Measurements from ENCODE around the gene NAT14.

The NAT14 gene

DNA sequence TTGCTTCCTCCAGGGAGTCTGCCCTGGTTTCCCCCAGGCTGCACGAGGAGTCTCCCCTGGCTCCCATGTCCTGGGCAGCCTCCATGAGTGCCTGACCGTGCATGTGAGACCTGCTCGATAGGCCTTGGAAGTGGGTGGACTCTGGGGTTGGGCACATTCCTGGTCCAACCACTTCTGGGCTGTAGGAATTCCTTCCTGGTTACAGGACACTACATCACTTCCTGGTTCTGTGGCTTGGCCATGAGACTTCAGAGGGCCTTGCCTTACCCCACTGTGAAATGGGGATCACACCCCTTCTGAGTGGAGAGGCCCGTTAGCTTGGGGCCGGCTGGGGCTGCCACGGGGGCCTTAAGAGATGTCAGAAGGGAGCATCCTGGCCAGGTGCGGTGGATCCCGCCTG, 12.5 kb upstream of the NAT14 start:
- no peak for DNase-seq

DNA sequence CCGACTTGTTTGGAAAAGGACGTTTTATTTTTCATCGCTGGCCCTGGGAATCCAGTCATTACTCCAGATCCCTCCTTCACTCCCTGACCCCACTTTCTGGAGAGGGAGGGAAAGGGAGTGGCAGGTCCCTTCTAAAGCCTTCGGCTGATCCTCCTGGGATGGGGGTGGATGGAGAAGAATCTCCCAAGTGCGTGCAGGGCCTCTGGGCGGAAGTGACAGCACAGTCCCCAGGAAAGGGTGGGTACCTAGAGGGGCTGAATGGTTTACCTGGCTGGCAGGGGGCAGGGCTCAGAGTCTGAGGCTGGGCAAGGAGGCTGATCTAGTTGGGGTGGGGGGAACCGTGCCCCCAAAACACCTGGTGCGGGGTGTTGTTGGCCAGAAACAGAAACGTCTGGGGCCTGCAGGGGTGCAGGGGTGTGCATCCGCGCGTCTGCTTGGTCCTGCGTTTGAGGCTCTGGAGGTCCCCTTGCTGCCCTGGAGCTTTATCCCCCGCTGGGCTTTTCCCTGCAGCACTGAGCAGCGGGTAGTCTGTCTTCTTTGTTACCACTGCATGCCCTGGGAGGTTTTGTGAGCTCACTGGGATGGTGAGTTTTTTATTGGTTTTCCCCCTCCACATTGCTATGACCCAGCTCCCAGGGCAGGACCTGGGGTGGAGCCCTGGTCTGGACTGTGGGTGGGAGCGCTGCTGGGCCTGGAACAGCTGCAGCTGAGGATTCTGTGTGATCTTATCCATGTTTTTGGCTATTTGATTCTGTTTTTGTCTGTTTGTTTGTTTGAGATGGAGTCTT, 11.6 kb upstream of the NAT14 start:
- peak; percentile 33 for DNase-seq

DNA sequence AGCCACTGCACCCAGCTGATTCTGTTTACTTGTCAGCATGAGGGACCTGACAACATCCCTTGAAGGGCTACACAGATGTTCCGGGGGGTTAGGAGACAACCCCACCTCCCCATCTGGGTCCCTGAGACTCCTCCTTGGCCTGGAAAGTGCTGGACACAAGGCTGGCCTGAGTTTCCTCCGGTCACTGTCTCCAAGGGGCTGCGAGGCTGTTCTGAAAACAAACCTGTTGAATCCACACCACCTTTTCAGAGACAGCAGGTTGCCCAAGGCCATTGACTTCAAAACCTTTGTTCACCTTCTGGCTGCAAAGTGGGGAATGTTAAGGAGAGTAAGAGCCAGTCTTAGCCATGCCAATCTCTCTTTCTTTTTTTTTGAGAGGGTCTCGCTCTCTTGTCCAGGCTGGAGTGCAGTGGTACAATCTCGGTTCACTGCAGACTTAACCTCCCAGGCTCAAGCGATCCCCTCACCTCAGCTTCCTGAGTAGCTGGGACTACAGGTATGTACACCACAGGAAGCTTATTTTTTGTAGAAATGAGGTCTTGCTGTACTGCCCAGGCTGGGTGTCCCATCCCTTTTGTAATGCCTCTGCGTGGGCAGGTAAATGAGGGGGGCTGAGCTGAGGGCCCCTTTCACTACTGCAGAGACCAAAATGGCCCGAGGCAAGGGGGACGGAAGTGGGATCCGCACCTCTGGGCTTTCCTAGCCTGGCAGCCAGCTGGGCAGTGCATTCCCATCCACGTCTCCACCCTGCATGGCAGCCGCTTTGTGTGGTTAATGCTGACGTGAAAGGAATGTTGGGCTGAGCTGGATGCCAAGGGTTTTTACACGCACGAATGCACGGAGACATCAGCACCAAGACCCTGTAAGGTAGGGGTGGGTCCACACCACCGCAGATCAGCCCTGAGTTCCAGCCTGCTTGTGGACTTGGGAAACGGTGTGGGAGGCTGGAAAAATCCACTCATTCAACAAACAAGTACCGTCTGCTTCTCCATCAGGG, 10.4 kb upstream of the NAT14 start:
- peak; percentile 34 for DNase-seq

DNA sequence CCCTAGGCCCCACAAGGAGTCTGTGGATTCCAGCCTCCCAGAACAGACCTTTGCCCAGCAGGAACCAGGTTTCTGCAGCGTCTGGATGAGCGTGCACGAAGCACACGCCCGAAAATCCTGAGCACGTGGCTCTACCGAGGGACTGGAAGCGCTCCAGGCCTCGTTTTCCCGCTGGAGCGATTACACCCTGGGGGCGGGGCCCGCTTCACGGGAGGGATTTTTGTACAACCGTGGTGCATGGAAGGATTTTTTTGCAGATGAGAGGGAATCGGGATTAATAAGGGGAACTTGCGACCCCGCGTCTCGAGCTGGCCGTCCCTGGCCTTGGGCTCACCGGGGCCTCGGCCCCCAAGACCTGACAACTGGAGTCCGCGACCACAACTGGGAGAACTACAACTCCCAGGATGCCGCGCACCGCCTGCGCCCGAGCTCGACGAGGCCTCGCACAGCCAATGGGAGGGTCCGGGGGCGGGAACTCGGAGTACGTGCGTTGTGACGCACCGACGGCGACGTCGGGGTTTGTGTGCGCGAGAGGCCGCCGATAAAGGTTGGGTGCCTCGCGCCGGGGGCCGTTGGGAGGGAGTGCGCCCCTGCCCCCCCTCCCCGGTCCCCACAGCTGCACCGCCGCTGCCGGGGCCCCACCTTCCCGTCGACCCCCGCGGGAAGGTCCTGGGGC, 8.8 kb upstream of the NAT14 start, which contains the start of gene ZNF628:
Gene ZNF628 (plus strand): TSS at position 518 of the 676 bp plus-strand sequence. CDS start 3,294 bp downstream, outside the sequence.
- DNase-seq = peak; percentile 99

DNA sequence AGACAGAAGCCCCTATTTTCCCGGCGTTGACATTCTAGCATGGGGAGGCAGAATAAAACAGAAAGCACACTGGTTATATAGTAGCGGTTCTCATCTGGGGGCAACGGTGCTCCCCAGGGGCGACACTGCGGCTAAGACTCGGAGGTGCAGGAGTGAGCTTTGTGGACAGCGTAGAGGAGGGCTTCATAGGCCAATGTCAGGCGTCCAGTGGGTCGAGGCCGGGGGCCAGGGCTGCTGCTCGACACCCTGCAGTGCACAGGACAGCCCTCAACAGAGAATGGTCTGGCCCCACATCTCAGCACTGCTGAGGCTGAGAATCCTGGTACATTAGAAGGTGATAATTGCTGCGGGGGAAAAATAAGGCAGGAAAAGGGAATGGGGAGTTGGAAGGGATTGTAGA, 7.1 kb upstream of the NAT14 start:
- peak; percentile 32 for DNase-seq

DNA sequence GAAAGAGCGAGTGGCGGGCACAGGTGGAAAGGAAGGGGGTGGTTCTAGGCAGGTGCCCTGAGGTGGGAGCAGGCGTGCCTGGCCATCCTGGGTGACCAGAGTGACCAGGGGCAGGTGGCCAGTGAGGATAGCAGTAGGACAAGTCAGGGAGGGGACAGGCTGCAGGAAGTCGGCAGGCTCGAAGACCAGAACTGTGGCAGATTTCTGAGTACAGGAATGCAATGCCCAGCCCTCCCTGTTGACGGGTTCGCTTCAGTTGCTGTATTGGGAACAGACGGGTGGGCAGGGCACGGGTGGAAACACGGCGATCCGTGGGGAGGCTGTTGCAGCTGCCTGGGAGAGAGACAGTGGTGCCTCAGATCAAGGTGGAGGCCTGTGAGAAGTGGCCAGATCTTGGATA, 6.6 kb upstream of the NAT14 start:
- no peak for DNase-seq

DNA sequence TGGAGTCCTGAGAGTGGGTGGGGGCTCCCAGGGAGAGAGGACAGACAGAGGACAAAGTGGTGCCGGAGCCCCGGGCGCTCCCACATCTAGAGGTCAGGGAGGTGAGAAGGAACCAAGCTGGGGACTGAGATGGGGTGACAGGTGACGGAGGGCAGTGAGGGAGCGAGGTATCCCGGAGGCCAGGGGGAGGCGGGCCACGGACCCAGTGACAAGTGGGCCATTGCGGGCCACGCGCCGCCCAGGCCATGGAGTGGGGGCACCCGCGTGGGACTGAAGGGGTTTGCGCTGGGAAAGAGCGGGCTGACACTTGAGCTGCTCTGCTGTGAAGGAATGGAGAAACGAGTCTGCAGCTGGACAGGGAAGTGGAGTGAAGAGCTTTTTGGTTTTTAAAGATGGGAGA, 5.9 kb upstream of the NAT14 start:
- no peak for DNase-seq

DNA sequence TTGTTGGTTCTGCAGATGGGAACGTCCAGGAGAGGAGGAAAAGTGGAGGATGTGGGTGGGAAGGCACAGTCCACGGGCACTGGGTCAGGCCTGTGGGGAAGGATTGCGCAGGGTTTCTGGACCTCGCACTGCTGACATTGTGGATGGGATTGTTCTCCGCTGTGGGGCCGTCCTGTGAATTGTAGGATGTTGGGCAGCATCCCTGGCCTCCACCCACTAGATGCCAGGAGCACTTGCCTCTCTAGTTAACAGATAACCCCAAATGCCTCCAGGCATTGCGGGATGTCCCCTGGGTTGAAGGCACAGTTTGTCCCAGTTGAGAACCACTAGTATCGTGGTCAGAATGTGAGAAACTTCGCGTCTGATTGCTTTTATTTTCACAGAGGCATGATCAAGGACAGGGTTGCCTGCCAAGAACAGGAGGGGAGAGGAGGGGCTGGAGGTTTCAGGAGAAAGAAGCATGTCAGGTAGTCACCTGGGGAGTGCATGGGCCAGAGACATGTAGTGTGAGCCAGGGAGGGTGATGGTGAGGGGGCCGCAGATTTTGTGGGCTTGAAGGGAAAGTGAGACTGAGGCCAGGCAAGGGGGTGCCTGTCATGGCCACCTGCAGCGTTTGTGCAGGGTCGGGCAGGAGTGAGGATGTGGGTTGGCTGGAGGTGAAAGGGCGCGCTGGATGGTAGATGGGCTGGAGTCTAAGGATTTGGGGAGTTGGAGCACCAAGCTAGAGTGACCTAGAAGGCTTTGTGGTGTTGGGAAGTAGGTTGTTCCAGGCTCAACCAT, 5.3 kb upstream of the NAT14 start:
- DNase-seq = no peak

DNA sequence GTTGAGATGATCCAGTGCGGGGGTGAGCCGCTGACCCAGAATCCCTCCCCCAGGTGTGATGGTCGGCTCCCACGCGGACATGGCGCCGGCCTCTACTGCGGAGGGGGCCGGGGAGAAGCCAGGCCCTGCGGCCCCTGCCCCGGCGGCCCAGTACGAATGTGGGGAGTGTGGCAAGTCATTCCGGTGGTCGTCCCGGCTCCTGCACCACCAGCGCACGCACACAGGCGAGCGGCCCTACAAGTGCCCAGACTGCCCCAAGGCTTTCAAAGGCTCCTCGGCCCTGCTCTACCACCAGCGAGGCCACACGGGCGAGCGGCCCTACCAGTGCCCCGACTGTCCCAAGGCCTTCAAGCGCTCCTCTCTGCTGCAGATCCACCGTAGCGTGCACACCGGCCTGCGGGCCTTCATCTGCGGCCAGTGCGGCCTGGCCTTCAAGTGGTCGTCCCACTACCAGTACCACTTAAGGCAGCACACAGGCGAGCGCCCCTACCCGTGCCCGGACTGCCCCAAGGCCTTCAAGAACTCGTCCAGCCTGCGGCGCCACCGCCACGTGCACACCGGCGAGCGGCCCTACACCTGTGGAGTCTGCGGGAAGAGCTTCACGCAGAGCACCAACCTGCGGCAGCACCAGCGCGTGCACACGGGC, 3.7 kb upstream of the NAT14 start:
- no peak for DNase-seq

DNA sequence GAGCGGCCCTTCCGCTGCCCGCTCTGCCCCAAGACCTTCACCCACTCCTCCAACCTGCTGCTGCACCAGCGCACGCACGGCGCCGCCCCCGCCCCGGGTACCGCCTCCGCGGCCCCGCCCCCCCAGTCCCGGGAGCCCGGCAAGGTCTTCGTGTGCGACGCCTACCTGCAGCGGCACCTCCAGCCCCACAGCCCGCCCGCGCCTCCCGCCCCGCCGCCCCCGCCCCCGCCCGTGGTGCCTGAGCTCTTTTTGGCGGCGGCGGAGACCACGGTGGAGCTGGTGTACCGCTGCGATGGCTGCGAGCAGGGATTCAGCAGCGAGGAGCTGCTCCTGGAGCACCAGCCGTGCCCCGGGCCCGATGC, 3.2 kb upstream of the NAT14 start:
- no peak for DNase-seq

DNA sequence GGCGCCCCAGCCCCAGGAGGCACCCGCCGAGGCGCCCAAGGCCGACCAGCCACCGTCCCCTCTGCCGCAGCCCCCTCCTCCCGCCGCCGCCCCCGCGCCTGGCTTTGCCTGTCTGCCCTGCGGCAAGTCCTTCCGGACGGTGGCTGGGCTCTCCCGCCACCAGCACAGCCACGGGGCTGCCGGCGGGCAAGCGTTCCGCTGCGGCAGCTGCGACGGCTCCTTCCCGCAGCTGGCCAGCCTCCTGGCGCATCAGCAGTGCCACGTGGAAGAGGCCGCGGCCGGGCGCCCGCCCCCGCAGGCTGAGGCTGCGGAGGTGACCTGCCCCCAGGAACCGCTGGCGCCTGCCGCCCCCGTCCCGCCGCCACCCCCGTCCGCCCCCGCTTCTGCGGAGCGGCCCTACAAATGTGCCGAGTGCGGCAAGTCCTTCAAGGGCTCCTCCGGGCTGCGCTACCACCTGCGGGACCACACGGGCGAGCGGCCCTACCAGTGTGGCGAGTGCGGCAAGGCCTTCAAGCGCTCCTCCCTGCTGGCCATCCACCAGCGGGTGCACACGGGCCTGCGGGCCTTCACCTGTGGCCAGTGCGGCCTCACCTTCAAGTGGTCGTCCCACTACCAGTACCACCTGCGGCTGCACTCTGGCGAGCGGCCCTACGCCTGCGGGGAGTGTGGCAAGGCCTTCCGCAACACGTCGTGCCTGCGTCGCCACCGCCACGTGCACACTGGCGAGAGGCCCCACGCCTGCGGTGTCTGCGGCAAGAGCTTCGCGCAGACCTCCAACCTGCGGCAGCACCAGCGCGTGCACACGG, 2.6 kb upstream of the NAT14 start:
- DNase-seq = no peak

DNA sequence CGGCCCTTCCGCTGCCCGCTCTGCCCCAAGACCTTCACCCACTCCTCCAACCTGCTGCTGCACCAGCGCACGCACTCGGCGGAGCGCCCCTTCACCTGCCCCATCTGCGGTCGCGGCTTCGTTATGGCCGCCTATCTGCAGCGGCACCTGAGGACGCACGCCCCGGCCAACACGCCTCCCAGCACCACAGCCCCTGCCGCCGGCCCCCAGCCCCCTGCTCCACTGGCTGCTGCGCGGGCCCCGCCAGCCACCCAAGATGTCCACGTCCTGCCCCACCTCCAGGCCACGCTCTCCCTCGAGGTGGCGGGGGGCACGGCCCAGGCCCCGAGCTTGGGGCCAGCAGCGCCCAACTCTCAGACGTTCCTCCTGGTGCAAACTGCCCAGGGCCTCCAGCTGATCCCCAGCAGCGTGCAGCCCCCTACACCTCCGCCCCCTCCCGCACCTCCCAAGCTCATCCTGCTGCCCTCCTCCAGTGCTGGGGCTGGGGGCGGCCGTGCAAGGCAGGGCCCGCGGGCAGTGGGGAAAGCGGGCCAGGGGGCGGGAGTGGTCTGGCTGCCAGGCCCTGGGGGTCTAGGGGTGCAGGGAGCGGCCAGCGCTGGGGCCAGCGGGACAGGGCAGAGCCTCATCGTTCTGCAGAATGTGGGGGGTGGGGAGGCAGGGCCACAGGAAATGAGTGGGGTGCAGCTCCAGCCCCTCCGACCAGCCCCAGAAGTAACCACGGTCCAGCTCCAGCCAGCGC, 1.9 kb upstream of the NAT14 start:
- no peak for DNase-seq

DNA sequence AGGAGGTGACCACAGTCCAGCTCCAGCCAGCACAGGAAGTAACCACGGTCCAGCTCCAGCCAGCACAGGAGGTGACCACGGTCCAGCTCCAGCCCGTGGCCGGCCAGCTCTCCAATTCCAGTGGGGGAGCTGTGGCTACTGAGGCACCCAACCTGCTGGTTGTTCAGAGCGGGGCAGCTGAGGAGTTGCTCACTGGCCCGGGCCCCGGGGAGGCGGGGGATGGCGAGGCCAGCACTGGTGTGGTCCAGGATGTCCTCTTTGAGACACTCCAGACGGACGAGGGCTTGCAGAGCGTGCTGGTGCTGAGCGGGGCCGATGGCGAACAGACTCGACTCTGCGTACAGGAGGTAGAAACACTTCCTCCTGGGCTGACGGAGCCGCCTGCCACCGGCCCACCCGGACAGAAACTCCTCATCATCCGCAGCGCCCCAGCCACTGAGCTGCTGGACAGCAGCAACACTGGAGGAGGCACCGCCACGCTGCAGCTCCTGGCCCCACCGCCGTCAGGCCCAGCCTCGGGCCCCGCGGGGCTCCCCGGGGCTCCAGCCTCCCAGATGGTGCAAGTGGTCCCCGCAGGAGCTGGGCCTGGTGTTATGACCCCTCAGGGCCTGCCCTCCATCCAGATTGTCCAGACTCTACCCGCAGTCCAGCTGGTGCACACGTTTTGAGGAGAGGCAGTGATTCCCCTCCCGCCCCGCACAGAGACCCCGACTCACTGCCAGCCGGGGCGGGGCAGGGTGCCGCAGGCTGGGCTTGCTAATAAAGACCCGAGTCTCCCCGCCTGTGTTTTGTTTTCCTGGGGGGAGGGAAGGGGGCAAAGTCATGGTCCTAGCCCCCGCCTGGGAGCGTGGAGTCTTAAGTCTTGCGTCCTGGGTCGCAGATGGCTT, 1.0 kb upstream of the NAT14 start:
- DNase-seq = peak; percentile 16

DNA sequence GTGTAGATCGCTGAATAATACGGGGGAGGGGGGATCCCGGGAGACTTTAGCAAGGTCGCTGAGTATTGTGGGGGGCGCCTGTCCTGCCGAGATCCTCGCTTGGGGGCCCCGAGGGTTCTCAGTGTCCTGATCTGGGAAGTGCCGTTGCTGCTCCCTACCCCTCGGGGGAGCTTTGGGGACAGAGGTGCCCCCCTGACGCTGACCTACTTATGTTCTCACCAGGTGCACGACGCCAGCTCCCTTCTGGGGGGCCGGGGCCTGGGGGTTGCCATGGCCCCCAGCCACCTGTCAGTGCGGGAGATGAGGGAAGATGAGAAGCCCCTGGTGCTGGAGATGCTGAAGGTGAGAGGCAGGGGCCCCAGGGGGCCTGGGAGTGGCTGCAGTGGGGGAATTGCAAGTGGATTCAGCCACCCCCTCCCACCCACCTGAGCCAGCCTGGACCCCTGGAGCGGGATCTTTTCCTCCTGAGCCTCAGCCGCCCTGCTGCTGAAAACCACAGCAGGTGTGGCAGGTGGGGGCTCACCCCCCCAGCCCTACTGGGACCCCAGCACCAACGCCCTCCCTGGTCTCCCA, 537 bp downstream of the NAT14 start:
- DNase-seq = peak; percentile 80

DNA sequence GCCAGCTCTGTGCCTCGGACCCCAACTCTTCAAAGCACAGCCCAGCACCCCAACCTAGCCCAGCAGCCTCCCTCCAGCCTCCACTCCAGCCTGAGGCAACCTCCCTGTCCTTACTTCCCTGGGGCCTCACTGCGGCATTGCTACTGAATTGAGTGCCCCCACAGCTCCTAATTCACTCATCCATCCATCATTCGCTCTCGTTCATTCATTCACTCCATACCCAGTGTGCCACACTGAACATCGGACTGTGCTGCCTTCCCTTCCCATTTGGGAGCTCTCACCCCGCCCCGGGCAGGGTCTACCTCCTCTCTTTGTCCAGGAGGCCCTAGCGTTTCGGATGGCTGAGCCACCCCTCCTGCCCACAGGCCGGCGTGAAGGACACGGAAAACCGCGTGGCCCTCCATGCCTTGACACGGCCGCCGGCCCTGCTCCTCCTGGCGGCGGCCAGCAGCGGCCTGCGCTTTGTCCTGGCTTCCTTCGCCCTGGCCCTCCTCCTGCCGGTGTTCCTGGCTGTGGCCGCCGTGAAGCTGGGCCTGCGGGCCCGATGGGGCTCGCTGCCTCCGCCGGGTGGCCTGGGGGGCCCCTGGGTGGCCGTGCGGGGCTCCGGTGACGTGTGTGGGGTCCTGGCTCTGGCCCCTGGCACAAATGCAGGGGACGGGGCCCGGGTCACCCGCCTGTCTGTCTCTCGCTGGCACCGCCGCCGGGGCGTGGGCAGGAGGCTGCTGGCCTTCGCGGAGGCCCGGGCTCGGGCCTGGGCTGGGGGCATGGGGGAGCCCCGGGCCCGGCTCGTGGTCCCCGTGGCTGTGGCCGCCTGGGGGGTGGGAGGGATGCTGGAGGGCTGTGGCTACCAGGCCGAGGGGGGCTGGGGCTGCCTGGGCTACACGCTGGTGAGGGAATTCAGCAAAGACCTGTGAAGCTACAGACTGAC, 1.3 kb downstream of the NAT14 start:
- no peak for DNase-seq

DNA sequence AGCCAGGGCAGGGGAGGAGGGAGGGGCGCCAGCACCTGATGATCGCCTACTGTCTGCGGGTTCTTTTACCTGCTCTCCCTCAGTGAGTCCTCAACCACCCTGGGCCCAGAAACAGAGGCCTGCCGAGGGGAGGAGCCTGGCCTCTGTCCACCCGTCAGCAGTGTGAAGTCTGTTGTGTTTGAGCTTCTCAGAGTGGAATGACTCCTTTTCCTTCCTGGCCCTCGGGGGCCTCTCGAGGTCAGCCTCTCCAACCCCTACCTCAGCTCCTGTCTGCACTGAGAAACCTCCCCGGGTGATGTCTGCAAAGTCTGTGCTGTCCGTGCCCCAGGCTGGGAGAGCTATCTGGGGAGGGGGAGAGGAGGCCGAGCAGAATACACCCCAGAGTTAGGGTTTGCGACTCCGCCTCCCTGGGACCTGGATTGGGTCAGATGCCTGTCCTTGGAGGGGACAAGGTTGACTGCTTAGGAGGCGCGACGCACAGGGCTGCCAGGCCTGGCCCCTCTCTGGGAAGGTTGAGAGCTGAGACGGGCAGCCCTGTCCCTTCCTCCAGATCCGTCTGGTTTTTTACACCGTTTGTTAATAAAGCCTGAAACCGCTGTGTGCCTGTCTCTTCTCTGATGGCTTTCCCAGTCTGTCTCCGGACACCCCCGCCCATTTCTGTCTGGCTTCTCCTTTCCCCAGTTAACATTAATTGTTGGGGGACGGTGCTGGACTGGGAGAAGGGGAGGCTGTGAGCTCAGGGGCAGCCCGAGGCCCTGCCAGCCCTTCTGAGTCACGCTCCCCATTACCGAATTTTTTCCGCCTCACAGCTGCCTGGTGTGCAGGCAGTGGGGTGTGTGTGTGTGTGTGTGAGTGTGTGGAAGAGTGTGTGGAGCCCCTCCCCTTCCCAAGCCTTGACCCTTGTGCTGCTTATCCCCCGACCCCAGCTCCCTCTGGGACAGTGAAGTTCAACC, 2.3 kb downstream of the NAT14 start:
- DNase-seq = peak; percentile 65
